ENCODE data around the gene SYNPO2.
"Not testable (repeated sequence)": the region's sequence is repeated elsewhere in the genome, so short reads cannot be mapped to it uniquely, and the experiment has no call there.

Gene SYNPO2

GRCh38 chr4:119046263-119046662, 157.6 kb downstream of the SYNPO2 start:
- no peak for DNase-seq (ENCODE audit: insufficient read length, low spot score)
- TF ChIP-seq CTCF (IDR thresholded peaks at IDR 0.05; ENCODE audit: insufficient read depth, missing control alignments) = no peak
- FAIRE-seq = no peak

- not testable (repeated sequence) for FAIRE-seq; DNase-seq (ENCODE audit: insufficient read length, low spot score)
Observed at GRCh38 chr4:119047059-119047458, 158.4 kb downstream of the SYNPO2 start.

GRCh38 chr4:119048446-119048845, 159.8 kb downstream of the SYNPO2 start:
- TF ChIP-seq CTCF (IDR thresholded peaks at IDR 0.05; ENCODE audit: insufficient read depth, missing control alignments) = no peak
- DNase-seq (ENCODE audit: insufficient read length, low spot score) = no peak

GRCh38 chr4:119049342-119049741, 160.7 kb downstream of the SYNPO2 start:
- no peak for TF ChIP-seq CTCF (IDR thresholded peaks at IDR 0.05; ENCODE audit: insufficient read depth, missing control alignments)
- DNase-seq (ENCODE audit: insufficient read length, low spot score) (no peak), FAIRE-seq (no peak)

More at GRCh38 chr4:119048446-119048845, 159.8 kb downstream of the SYNPO2 start:
- no peak for FAIRE-seq

GRCh38 chr4:119050527-119051090, 162.0 kb downstream of the SYNPO2 start:
- FAIRE-seq = no peak
- TF ChIP-seq CTCF (IDR thresholded peaks at IDR 0.05; ENCODE audit: insufficient read depth, missing control alignments) = no peak
- DNase-seq (ENCODE audit: insufficient read length, low spot score) = peak; percentile 16

GRCh38 chr4:119053245-119053644, 164.6 kb downstream of the SYNPO2 start:
- no peak for DNase-seq (ENCODE audit: insufficient read length, low spot score)
- no peak for TF ChIP-seq CTCF (IDR thresholded peaks at IDR 0.05; ENCODE audit: insufficient read depth, missing control alignments)
- no peak for FAIRE-seq

GRCh38 chr4:119053997-119054396, 165.3 kb downstream of the SYNPO2 start:
- no peak for DNase-seq (ENCODE audit: insufficient read length, low spot score)
- no peak for FAIRE-seq
- no peak for TF ChIP-seq CTCF (IDR thresholded peaks at IDR 0.05; ENCODE audit: insufficient read depth, missing control alignments)

- no peak for TF ChIP-seq CTCF (IDR thresholded peaks at IDR 0.05; ENCODE audit: insufficient read depth, missing control alignments)
- FAIRE-seq = no peak
- no peak for DNase-seq (ENCODE audit: insufficient read length, low spot score)
Observed at GRCh38 chr4:119057417-119057816, 168.8 kb downstream of the SYNPO2 start.

Data from D721Med (cell line).